Right atrium auricular region (tissue), 2 donors: ENCODE measurements around the gene PRR22. TPM values are rescaled to one million over a fixed set of nuclear protein-coding genes. Genes with fewer than 3 reads are reported as not detected.

ENCODE experiments used
- DNase-seq: peaks from one replicate; pipeline ENCODE4 v3.0.0-alpha.2; 2019; ENCODE audit warnings: low spot score
- H3K27ac ChIP-seq, 2 donors: fragments of 200-600 bp; sonication (generic); 1 replicate in 1 of 2; 2 replicates in 1 of 2; pipeline ENCODE4 v1.5.1; 2016 to 2019
- H3K27me3 ChIP-seq, 2 donors: fragments of 200-600 bp; sonication (generic); one replicate each; pipeline versions ENCODE4 v1.5.1 to v1.6.0; 2017 to 2019
- H3K36me3 ChIP-seq: fragments of 200-600 bp; sonication (generic); one replicate; pipeline ENCODE4 v1.5.1; 2016
- H3K4me1 ChIP-seq, 2 donors: fragments of 200-600 bp; sonication (generic); one replicate each; pipeline versions ENCODE4 v1.5.1 to v1.6.0; 2017 to 2019
- H3K4me3 ChIP-seq, 2 donors: fragments of 200-600 bp; sonication (generic); 1 replicate in 1 of 2; 2 replicates in 1 of 2; pipeline ENCODE4 v1.5.1; 2017 to 2019; ENCODE audit warnings: mild to moderate bottlenecking in 1 of 2, moderate library complexity in 1 of 2
- H3K9me3 ChIP-seq, 2 donors: fragments of 200-600 bp; sonication (generic); one replicate each; pipeline ENCODE4 v1.5.1; 2019
- total RNA-seq, 2 donors: library from RNA; depleted of rRNA; stranded (reverse); fragments of >200 nt; gene quantifications; one replicate each; pipeline ENCODE4 v1.1.0, GENCODE V29; 2016
- TF ChIP-seq, protein P1 (sequence below), 2 donors: fragments of 200-600 bp; sonication (generic); IDR thresholded peaks; one replicate each; pipeline ENCODE4 v1.5.1; 2019; ENCODE audit warnings: antibody characterized with exemption in 2 of 2

PRR22 gene
- total RNA-seq, 2 donors from 2014 or later: 0.67 to 0.83 TPM

DNA sequence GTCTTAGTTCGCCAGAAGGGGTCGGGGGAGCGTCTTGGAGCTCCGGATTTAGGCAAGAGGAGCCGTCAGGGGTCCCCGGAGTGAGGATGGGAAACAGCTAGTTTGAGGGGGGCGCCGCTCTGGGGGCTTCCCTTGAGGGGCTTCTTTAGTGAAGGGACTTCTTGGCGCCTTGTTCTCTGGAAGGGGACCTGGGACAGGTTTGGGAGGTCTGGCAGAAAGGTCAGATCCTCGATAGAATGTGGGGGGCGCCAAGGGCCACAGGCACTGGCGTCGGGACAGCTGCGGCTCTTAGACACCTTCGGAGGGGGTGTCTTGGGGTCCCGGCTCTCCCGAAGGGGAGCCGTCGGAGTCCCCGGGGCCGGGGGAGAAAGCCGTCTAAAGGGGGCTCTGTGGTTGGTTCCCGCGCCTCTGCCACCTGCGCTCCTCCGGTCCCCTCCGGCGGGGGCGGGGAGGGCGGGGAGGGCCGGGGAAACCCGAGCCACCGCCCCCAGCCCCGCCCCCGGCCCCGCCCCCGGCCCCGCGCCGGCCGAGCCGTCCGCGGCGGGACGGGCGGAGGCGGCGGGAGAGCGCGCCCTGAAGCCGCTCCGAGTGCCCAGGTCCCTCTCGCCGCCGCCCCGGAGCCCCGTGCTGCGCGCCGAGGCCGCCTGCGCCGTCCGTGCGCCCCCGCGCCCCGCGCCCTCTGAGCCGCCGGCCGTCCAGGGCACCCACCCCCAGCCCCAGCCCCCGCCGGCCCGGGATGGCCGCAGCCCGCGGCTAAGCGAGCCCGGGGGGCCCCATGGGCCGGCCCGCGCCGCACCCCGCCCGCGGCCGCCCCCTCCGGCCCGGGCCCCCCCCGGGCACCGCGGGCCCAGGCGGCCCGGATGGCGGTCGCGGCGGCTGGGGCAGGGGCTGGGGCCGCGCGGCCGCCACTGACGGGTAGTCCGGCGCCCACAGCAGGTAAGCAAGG, 20.2 kb upstream of the PRR22 start, which contains the start of gene NRTN:
TSS of gene NRTN (plus strand) at position 552 of the 946 bp plus-strand sequence. CDS start 19,099 bp downstream, outside the sequence.
- Histone ChIP-seq H3K4me3 (peak within 1 kb of the TSS; percentile 55 to 56), H3K27ac (peak within 1 kb of the TSS; percentile 85 to 92), H3K27me3 (peaks cover 0 to 7% of the 10 kb centered on the region in 2 donors), H3K9me3 (no peaks in the 10 kb centered on the region), H3K36me3 (no peaks in the 10 kb centered on the region), H3K4me1 (peaks cover 0 to 27% of the 10 kb centered on the region in 2 donors)
- no peak for DNase-seq
- TF ChIP-seq, protein P1, sequence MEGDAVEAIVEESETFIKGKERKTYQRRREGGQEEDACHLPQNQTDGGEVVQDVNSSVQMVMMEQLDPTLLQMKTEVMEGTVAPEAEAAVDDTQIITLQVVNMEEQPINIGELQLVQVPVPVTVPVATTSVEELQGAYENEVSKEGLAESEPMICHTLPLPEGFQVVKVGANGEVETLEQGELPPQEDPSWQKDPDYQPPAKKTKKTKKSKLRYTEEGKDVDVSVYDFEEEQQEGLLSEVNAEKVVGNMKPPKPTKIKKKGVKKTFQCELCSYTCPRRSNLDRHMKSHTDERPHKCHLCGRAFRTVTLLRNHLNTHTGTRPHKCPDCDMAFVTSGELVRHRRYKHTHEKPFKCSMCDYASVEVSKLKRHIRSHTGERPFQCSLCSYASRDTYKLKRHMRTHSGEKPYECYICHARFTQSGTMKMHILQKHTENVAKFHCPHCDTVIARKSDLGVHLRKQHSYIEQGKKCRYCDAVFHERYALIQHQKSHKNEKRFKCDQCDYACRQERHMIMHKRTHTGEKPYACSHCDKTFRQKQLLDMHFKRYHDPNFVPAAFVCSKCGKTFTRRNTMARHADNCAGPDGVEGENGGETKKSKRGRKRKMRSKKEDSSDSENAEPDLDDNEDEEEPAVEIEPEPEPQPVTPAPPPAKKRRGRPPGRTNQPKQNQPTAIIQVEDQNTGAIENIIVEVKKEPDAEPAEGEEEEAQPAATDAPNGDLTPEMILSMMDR (IDR thresholded peaks at IDR 0.05): no peak

DNA sequence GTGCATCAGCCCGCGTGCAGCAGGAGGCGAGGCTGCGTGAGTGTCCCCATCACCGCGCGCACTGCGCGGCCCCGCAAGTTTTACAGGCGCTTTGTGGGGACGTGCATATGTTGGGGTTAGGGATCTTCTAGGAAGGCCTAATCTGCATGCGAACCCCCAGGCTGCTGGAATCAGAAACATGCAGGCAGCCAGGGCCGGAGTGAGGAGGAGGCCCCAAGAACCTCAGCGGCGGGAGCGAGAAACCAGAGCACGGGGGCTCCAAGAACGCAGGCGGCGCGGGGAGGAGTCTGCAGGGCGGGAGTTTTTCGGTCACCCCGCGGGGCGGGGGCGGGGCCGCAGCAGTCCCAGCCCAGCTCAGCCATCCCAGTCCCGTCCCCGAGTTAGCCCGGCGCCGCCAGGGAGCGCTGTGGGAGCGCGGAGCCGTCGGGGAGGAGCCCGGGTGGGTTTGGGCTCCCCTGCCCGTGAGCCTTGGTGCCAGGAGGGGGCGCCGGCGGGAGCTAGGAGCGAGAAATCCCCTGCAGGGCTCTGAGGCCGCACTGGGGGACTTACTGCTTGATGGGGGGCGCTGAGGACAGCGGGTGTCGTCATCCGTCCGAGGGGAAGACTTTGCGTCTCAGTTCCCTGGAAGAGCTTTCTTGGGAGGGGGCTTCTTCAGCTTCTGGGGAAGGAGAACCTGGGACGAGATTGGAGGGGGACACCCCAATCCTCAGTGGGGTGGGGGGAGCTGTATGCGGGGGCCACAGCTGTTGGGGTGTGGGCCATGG, 19.4 kb upstream of the PRR22 start:
- Histone ChIP-seq H3K9me3 (no peaks in the 10 kb centered on the region), H3K4me1 (peaks cover 0 to 35% of the 10 kb centered on the region in 2 donors), H3K27ac (peak overlapping the region; percentile 67 to 71), H3K27me3 (peaks cover 0 to 7% of the 10 kb centered on the region in 2 donors), H3K4me3 (peak overlapping the region; percentile 15 to 56), H3K36me3 (no peaks in the 10 kb centered on the region)
- DNase-seq: peak; percentile 72
- TF ChIP-seq, protein P1 (IDR thresholded peaks at IDR 0.05): peak; percentile 85 to 90

DNA sequence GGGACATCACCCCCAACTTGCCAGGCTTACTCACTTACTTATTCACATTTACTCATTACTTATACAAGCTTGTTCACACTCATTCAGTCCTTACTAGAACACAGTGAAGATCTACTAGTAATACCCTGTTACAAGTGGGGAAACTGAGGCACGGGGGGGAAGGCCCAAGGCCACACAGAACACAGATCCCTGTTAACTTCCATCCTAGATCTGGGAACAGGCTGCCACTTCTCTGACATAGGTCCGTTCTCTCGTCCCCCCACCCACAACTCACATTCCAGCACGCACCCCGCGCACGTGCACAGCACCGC, 18.9 kb upstream of the PRR22 start:
- TF ChIP-seq, protein P1 (IDR thresholded peaks at IDR 0.05): no peak
- Histone ChIP-seq H3K27ac (no peak overlapping the region), H3K4me1 (peaks cover 0 to 39% of the 10 kb centered on the region in 2 donors), H3K4me3 (peak overlapping the region; percentile 15 to 56), H3K9me3 (no peaks in the 10 kb centered on the region), H3K27me3 (peaks cover 0 to 7% of the 10 kb centered on the region in 2 donors), H3K36me3 (no peaks in the 10 kb centered on the region)
- DNase-seq: no peak

DNA sequence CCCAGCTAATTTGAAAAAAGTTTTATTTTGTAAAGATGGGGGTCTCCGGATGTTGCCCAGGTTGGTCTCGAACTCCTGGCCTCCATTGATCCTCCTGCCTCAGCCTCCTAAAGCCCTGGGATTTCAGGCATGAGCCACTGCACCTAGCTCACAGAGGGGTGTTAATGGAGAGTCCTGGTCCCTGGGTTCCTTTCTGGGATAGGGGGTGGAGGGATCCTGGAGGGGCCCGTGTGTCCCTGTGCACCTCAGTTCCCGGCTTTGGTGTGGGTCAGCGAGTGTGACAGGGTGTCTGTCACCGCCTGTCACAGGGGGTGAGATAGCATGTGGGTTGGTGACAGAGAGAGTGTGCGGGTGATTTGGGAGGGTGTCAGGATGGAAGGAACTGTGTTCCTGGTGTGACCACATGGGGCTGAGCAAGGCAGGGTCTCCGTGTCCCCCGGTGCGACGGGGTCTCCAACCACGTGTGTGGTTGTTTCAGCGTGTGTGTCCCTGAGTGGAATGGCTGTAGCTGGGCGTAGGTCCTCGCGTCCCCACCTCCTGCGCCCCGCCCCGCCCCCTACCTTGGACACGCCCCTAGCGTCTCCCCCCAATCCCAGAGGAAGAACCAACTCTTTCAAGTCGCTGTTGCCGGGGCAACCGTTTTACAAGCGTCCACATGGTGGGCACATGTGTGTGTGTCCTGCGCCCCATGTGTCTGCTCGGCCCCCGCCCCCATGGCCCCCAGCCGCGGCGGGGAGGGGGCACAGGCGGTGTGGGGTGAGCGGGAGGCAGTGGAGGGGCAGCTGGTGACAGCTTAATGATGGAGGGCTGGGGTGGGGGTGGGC, 17.5 kb upstream of the PRR22 start:
- no peaks in the 10 kb centered on the region for H3K9me3 ChIP-seq
- DNase-seq: no peak
- H3K27me3 ChIP-seq: peaks cover 0 to 7% of the 10 kb centered on the region in 2 donors
- H3K36me3 ChIP-seq: no peaks in the 10 kb centered on the region
- H3K4me3 ChIP-seq: no peak overlapping the region
- H3K4me1 ChIP-seq: peaks cover 0 to 39% of the 10 kb centered on the region in 2 donors
- TF ChIP-seq, protein P1 (IDR thresholded peaks at IDR 0.05): no peak
- H3K27ac ChIP-seq: no peak overlapping the region
